ENCODE measurements around the gene DEPP1.
A peak's percentile ranks its signal among the peaks of the same experiment; 100 is the strongest.

Gene DEPP1

DNA sequence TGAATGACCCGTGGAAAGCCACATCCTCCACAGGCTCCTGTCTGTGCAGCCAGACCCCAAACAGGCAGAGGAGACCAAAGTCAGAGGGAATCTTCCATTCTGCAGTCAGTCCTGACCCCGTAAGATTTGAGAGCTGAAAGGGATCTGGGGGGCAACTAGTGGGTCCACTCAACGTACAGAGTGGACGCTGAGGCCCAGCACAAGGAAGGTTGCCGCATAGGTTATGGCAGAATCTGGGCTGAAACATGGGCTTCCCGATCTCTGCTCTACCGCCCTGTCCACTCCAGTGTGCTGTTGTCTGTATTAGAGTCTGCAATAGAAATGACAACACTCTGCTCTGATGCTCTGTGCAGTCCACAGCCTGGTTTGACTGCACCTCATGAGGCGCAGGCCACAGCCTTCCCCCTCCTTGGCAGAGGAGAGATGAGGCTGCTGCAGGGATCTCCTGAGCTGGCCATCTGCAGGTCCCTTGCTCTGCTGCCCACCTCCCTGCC lies 14.2 kb upstream of the DEPP1 start:
- TF ChIP-seq, protein P1, sequence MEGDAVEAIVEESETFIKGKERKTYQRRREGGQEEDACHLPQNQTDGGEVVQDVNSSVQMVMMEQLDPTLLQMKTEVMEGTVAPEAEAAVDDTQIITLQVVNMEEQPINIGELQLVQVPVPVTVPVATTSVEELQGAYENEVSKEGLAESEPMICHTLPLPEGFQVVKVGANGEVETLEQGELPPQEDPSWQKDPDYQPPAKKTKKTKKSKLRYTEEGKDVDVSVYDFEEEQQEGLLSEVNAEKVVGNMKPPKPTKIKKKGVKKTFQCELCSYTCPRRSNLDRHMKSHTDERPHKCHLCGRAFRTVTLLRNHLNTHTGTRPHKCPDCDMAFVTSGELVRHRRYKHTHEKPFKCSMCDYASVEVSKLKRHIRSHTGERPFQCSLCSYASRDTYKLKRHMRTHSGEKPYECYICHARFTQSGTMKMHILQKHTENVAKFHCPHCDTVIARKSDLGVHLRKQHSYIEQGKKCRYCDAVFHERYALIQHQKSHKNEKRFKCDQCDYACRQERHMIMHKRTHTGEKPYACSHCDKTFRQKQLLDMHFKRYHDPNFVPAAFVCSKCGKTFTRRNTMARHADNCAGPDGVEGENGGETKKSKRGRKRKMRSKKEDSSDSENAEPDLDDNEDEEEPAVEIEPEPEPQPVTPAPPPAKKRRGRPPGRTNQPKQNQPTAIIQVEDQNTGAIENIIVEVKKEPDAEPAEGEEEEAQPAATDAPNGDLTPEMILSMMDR (IDR thresholded peaks at IDR 0.05; ENCODE audit: low read depth, low read length): no peak
- DNase-seq (ENCODE audit: extremely low read depth, low read depth): no peak

DNA sequence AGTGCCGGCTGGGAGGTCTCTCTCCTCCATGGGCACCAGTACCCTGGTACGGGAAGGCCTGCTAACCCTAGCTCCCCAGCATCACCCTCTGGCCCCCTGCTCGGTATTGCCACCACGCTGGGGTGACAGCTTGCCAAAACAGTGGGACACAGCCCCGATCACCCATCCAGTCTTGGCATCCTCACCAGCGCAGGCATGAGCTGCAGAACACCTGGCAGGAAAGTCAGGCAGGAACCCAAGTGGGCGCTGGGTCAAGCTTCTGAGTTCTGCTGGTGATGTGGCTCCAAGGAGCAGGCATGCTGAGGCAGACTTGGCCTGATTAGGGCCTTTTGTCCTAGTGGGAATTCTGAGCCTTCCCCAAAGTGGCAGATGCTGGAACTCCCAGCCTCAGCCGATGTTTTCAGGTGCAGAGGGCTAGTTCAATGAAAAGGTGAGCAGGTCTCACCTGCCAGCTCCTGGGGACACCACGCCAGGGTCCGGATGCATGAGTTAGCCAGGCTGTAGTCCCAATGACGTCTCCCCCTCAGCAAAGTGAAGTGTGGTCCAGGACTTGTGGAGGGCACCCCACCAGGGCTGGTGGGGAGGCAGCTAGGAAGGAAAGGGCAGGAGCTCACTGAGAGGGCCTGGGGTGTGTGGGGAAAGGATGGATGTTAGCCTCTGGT lies 13.6 kb upstream of the DEPP1 start:
- TF ChIP-seq, protein P1 (IDR thresholded peaks at IDR 0.05; ENCODE audit: low read depth, low read length): no peak
- no peak for DNase-seq (ENCODE audit: extremely low read depth, low read depth)

DNA sequence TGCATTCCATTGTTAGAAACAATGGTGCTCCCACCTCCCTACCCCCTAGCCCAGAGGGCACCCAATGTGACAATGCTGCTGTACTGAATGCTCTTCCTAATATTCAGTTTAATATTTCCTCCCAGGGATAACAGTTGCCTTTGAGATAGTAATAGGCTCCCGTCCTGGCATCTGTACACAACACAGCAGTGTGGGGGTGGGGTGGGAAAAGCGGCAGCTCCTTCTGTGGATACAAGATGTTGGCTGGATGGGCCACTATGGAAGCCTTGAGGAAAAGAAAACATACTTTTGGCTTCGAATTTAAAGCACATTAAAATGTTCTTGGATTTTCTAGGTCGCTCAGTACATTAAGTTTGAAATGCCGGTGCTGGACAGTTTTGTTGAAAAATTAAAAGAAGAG lies 13.0 kb upstream of the DEPP1 start:
- TF ChIP-seq, protein P1 (IDR thresholded peaks at IDR 0.05; ENCODE audit: low read depth, low read length): no peak

DNA sequence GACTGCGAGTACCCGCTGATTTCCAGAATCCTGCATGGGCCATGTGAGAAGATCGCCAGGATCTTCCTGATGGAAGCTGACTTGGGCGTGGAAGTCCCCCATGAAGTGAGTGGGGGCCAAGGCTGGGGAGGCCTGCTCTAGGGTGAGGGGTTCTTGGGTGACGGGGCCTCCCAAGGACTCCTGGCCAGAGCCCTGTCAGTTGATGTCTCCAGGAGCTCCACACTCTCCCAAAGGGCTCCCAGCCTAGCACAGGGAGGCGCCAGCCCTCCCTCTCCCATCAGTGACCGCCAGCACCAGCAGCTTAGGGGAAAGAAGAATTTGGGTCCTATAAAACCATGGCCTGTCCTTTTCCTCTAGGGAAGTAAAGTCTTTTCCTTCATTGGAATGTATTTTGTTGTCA lies 12.4 kb upstream of the DEPP1 start:
- DNase-seq (ENCODE audit: extremely low read depth, low read depth): no peak
- TF ChIP-seq, protein P1 (IDR thresholded peaks at IDR 0.05; ENCODE audit: low read depth, low read length): no peak

More for the DNA sequence above, 13.0 kb upstream of the DEPP1 start:
- no peak for DNase-seq (ENCODE audit: extremely low read depth, low read depth)

DNA sequence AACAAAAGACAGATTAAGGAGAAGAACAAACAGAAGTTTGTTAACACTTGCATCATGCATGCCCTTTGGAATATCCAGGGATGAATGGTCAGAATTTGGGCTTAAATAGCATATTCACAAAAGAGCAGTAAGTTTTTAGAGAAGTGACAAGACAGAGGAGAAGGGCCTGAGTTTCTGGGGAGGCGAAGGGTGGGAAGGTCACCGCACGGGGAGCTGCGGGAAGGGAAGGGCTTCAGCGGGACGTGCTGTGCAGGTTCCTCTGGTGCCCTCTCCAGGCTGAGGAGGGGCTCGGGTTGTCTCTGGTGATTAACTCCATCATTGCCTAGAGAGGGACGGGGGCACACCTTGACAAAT lies 11.7 kb upstream of the DEPP1 start:
- no peak for DNase-seq (ENCODE audit: extremely low read depth, low read depth)

DNA sequence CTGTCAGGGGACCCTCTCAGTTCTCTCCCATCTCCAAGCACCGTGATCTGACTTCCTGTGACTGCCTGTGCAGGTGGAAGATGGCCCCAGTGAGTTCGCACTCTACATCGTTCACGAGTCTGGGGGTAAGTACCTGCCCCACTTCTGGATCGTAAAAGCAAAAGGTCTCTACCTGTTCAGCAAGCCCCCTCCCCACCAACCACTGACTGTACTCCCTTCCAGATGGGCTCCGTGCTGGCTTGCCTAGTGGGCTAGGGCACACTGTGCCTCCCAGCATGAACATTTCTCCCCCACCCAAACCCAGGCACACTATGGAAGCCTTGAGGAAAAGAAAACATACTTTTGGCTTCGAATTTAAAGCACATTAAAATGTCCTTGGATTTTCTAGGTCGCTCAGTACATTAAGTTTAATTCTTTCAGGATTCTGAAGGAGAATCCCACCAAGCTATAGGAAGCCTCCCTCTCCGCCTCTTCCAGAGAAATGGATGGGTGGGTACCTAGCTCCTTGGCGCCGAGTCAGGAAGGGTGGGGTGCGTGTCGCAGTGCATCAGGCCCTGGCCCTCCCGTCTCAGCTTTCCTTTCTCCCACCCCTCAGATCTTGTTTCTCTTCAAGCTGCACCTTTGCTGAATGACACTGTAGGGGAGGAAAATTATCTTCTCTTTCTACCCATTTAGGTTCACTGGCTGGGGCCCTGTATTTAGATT lies 11.1 kb upstream of the DEPP1 start:
- DNase-seq (ENCODE audit: extremely low read depth, low read depth): no peak
- TF ChIP-seq, protein P1 (IDR thresholded peaks at IDR 0.05; ENCODE audit: low read depth, low read length): no peak

More for the DNA sequence above, 11.7 kb upstream of the DEPP1 start:
- TF ChIP-seq, protein P1 (IDR thresholded peaks at IDR 0.05; ENCODE audit: low read depth, low read length): peak; percentile 2

DNA sequence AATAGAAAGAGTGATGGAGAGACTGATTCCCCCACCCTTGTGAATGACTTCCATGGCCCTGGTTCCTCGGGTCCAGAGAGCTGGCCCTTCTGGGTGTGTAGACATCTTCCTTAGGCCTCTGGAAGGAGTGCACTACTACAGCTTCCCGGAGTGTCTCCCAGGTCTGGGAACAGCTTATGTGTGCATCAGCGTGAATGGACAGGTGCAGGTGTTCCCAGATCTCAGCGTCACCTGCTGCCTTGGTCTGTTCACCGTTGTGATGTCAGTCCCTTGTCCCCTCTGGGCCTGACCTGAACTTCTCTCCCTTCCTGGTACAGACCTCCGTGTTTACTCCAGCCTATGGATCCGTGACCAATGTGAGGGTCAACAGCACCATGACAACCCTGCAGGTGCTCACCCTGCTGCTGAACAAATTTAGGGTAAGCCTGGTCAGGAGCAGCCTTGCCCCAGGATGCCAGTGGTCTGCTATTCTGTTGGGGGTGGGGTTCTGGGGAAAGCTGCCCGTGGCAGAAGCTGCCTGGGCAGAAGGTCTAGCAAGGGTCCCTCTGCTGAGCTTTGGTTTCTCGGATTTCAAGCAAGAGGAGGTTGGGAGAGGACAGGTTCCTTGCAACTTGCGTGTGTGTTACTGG lies 10.5 kb upstream of the DEPP1 start:
- no peak for DNase-seq (ENCODE audit: extremely low read depth, low read depth)
- TF ChIP-seq, protein P1 (IDR thresholded peaks at IDR 0.05; ENCODE audit: low read depth, low read length): no peak

All from AG09319 (cell line).